HG03097 (cell line): ENCODE measurements around the gene MEGF8.
A peak's percentile ranks its signal among the peaks of the same experiment; 100 is the strongest.

Source experiments
- ATAC-seq: cut with Tn5 transposase; IDR thresholded peaks from one replicate; pipeline ENCODE4 v1.9.1; 2021; ENCODE audit not compliant: unreplicated experiment, low FRiP score

MEGF8 gene

DNA sequence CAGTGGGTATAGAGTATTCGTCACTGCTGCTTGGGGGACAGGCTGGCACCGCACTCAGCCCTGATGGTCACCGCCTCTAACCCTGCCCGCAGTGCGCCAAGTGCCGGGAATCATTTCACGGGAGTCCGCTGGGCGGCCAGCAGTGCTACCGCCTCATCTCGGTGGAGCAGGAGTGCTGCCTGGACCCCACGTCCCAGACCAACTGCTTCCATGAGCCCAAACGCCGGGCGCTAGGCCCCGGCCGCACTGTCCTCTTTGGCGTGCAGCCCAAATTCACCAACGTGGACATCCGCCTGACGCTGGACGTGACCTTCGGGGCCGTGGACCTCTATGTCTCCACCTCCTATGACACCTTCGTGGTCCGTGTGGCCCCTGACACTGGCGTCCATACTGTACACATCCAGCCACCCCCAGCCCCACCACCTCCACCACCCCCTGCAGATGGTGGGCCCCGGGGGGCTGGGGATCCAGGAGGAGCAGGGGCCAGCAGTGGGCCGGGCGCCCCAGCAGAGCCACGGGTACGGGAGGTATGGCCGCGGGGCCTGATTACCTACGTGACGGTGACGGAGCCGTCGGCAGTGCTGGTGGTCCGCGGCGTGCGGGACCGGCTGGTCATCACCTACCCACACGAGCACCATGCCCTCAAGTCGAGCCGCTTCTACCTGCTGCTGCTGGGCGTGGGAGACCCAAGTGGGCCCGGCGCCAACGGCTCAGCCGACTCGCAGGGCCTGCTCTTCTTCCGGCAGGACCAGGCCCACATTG lies 50.2 kb downstream of the MEGF8 start:
- no peak for ATAC-seq

DNA sequence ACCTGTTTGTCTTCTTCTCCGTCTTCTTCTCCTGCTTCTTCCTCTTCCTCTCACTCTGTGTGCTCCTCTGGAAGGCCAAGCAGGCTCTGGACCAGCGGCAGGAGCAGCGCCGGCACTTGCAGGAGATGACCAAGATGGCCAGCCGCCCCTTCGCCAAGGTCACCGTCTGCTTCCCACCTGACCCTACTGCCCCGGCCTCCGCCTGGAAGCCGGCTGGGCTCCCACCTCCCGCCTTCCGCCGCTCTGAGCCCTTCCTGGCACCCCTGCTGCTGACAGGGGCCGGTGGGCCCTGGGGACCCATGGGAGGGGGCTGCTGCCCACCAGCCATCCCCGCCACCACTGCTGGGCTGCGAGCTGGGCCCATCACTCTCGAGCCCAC lies 50.7 kb downstream of the MEGF8 start:
- ATAC-seq: no peak

DNA sequence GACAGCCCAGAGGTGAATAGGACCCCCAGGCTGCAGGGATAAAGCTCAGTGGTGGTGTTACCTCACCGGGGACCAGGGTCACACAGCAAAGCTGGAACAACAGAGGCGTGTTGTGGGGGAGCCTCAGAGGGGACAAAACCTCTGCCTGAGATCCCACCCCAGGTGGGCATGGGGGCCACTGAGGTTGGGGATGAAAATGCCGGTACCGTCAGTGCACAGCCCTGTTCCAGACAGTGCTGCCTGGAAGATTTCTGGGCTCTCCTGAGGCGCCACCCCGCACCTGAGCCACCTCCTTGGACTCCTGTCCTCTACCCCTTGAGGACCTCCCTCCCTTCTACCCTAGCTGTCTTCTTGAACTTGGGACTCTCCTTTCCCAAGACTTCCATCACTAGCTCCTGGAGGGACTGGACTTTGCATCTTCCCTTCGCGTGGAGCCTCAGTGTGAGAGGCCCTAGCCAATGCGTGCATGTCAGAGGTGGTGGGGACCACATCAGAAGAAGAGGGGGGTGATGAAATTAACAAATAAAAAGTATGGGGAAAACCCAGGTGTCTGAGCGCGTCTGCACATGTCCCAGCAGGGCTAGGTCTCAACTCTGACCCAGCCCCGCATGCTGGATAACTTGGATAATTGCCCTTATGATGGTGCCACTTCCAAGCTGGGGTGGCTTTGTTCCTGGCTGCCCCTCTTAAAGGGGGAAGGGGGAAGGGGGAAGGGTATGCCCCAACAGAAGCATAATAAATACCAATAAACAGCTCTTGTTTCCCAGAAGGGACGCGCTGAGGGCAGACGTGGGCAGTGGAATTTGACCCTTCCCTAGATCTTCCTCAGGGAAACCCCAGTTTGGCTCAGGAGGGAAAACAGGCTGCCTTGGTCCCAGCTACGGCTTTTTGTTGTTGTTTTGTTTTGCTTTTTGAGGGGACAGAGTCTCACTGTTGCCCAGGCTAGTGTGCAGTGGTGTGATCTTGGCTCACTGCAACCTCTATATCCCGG lies 53.1 kb downstream of the MEGF8 start:
- ATAC-seq: no peak

DNA sequence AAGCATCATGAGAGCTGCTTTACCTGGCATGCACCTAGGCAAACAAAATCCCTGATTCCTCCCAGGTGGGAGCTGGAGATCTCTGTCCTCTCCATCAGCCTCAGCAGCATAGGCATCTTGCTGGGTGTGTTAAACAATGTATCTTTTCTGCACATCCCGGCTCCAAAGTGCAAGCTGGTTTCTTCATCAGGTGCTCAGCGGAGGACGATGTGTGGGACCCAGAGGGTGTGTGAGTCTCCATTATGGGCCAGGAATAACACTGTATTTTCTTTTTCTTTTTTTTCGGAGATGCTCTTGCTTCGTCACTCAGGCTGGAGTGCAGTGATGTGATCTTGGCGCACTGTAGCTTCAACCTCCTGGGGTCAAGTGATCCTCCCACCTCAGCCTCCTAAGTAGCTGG lies 54.7 kb downstream of the MEGF8 start:
- no peak for ATAC-seq

DNA sequence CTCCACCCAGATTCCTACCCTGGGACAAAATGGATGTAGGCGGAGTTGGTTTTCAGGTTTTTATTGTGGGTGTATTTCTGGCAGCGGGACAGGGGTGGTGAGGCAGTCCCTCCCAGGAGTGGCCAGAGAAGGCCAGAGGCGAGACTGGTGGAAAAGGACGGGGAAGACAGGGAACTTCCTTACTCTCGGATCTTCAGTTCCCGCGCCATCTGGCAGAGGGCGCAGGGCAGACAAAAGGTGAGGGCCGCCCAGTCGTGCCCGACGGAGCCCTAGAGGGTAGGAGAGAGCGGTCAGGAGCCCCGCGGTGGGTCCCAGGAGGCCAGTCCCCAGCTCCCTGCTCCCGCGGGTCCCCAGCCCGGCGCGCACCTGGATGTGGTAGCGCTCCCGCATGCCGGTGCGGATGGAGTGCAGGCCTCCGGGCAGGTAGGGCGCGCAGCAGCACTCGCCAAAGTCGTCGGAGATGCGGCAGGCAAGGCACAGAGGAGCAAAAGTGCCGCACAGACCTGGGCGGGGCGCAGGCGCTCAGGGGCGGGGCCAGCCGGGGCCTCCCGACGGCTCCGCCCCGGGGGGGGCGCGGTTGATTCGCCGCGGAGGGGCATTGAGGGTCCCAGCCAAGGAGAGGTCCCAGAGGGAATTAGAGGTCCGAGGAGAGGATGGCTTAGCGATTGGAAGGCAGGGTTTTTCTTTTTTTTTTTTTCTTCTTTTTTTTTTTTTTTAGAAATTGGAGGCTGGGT lies 61.7 kb downstream of the MEGF8 start:
- no peak for ATAC-seq

DNA sequence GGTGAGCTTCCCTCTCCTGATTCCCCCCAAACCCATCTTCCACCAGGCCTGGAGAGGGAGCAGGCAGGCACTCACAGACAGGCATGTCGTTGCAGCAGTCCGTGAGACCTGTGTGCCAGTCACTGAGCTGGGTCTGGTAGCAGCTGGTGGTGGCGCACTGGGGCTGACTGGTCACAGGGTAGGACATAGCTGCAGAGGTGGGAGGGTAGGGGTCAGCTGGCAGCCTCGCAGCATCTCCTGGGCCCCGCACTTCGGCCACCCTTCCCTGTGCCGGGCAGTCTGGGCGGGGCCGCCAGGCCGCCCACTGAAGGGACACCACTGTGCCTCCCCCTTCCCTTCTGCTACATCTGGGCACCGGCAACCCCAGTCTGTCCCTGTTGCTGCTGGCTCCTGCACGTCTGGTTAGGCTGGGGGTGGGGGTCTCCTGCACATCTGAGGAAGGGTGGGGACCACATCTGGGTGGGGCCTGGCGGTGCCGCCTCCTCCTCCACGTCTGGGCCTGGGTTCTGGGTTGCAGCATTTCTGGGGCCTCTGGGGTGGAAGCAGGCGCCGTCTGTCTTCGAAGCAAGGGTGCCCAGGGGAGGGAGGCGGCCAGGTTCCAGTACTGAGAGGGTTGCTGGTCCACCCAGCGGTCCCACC lies 63.5 kb downstream of the MEGF8 start:
- no peak for ATAC-seq

DNA sequence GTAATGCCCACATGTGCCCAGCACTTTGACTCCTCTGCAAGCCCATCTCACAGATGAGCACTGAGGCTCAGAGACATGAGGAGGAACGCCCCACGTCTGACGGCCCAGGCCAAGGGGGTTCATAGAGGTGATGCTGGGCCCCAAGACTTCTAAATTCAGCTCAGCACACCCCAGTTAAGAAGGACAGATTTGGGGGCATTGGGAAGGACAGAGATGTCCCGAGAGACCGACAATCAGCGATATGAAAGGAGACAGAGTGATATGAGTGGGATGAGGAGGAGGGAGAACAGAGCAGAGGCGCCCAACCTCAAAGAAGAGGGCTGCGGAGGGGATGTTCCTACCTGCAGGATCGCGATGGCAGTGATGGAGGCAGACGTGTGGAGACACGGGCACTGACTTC lies 64.5 kb downstream of the MEGF8 start, which contains the start of gene CNFN:
CNFN (minus strand) TSS at position 399 of the 400 bp plus-strand sequence. CDS start 1,260 bp downstream, outside the sequence.
- ATAC-seq: no peak

DNA sequence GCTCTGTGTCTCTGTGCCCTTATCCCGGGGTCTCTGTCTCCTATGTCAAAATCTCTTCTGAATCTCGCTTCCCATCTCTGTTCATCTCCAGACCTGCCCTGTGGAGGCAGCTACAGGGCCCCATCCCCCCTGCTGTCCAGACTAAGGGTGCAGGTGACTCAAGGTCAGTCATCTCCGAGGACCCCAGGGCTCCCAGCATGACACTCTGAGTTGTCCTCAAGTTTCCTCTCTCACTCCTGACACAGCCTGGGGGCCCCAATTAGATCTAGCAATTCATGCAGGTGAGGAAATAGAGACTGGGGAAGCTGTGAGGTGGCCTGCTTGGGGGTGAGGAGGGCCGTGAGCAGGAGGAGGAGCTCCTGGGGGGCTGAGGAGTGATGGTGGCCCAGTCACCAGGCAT lies 66.7 kb downstream of the MEGF8 start:
- ATAC-seq: no peak

DNA sequence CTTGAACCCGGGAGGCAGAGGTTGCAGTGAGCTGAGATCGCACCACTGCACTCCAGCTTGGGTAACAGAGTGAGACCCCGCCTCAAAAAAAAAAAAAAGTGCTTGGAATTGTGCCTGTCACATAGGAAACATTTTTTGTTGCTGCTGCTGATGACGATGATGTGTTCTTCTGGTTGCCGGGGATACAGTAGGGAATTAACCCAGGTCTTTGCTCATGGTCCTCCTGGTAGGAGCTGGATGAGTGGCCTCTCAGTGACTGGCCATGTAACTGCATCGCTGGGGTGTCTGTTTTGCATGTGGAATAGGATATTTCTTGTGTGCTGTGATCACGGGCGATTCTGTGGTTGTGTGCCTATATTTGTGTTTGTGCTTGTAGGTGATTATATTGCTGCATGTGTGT lies 69.3 kb downstream of the MEGF8 start:
- ATAC-seq: no peak

DNA sequence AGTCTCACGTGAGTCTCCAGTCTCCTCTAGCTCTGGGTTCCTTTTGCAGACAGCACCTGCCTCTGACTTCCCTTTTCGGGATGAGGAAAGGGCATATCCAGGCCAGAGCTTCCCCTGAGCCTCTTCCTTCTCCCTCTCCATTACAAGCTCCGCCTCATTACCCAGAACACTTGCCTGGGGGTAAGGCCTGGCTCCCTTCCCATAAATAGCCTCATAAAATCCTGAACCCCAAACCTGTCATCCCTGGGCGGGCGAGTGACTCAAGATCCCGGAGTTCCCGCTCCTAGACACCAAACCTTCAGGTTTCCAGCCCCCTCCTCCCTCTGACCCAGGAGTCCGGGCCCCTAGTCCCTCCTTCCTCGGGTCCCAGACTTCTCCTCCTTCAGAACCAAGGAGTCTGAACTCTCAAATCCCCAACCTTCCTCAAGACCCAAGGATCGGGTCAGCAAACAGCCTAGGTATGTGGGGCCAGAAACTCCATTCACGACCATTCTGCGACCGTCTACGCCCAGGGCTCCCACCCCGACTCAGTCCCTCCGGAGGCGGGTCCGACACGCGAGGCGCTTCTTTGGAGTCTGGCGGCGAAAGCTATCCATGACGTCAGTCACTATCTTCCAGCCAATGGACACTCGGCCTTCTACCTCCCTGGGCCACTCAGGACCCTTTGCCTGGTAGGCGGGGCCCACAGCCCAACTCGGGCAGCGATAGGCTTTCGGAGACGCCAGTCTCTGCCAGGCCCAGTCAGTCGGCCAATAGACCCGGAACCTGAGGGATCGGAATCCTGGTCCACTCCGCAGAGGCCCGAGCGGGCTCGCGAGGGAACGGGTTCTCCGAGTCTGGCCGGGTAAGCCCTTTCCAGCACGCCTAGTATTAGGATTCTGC lies 71.2 kb downstream of the MEGF8 start:
- peak; percentile 90 for ATAC-seq

DNA sequence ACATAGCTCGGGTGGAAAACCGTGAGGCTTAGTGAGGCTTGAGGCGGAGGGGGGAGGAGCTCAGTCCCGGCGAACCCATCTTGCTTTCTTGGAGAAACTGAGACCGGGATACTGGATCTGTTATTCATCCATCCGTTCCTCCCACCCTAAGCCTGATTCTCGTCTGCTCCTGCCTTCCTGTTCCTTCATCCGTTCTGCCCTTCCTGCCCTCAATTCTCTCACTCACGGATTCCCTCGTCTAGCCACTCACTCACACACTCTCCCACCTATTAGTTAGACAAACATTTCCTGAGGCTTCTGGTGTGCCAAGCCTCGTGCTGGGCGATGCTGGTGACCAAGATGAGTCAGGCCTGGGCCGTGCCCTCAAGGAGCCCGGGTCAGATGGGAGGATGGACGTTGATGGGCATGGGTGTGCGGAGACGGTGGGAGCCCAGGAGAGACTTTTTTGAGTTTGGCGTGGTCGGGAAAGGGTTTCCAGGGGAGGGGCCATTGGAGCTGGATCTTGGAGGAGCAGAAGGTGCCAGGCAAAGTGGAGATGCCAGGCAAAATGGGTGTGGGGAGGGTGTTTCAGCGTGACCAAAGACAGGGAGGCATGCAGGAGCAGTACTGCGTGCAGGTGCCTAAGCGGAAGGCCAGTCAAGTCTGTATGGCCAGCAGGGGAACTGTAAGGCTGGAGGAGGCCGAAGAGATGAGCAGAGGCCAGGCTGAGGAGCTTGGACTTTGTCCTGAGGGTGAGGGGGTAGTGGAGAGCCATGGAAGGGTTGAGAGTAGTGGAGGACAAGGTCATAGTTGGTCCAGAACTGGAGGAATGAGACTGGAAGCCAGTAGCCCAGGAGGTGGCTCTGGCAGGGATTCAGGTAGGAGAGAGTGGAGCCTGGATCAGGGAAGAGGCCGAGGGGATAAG lies 72.1 kb downstream of the MEGF8 start:
- no peak for ATAC-seq

DNA sequence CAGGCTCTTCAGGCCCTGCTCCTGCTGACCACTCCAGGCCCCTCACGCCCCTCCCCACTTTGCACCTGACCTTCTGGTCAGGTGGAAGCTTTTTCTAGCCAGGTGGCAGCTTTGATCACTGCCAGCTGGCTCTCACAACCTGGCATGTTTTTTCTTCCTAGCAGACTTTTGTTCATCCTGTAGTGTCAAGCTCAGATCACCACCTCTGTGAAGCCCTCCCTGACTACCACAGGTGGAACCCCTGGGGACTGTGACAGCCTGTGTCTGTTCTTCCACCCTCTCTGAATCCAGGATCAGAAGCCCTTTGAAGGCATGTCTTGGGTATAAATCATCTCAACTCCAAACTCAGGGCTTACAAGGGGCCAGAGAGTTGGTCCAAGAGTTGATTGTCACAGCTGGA lies 75.0 kb downstream of the MEGF8 start:
- no peak for ATAC-seq

DNA sequence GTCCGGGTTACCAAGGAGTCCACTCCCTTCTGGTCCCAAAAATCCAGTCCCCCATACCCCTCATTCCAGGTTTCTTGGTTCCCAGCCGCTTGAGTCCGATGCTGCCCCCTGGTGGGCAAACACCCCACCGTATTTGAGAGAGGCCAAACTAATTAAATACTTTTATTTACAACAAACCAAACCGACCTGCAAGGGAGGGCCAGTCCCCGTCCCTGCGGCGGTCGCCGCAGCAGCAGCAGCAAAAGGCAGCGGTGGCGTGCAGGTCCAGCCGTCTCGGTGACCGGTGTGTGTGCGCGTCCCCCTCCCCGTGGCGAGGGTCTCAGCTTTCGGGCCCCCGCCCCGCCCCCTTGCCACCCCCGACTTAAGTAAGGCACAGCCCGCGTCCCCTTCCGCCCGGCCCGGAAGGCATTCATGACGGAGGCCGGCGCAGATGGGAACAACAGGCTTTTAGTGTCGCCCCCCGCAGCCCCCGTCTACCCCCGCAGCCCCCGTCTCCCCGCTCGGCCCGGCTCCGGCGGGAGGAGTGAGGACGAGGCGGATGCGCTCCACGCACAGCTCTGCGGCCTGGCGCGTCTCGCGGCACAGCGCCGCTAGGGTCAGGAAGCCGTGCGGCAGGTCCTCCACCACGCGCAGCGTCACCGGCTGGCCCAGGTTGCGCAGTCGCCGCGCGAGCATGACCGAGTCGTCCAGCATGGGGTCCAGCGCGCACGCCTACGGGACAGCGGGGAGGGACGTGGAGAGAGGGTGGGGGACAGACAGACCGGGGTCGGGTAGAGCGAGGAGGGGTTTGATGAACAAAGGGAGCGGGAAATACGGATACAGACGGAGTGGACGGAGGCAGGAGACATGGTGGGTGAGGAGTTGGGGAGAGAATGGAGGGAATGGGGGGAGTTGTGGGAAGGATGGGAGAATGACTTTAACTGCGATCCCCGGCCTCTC lies 76.2 kb downstream of the MEGF8 start:
- no peak for ATAC-seq

DNA sequence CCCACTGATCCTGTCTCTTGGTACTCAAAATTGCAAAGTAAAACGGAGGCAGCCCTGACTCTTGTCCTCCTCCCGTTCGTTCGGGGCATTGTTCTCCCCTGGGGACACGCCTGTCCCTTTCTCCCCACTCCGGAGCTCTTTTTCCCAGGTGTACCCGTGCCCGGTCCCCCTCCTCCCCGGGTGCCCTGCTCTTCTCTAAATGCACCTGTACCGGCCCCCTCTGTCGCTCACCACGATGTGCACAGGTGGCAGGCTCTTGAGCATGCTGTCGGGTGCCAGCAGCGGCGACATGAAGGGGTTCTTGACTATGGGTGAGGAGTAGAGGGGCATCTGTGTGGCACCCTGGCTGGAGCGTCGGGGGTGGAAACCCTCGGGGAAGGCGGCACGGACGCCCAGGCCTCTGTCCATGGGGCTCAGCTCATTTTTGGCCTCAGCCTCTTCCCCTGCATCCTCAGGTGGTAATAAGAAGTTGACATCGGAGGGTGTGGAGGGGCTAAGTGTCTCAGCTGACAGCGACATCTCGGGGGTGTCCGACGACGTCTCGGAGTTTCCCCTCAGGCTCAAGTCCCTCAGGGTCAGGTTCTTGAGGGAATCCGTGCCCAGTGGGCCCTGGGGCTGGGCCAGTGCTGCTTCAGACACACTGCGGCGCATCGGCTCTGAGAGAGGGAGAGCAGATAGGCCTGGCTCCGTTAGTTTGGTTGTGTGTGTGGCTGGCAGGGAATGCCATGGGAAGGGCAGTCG lies 77.1 kb downstream of the MEGF8 start:
- no peak for ATAC-seq

DNA sequence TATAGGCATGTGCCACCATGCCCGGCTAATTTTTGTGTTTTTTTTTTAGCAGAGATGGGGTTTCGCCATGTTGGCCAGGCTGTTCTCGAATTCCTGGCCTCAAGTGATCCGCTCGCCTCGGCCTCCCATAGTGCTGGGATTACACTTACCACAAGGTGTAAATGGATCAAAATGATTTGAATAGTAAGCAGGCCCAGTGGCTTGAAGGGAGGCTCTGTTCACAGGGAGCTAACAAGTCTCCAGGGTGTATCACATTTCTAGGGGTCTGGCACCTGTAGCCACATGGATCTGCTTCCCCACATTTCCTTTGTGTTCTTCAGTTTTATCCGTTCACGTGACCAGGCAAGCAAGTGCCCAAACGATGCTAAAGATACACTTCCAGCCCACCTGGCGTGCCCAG lies 78.2 kb downstream of the MEGF8 start:
- no peak for ATAC-seq

DNA sequence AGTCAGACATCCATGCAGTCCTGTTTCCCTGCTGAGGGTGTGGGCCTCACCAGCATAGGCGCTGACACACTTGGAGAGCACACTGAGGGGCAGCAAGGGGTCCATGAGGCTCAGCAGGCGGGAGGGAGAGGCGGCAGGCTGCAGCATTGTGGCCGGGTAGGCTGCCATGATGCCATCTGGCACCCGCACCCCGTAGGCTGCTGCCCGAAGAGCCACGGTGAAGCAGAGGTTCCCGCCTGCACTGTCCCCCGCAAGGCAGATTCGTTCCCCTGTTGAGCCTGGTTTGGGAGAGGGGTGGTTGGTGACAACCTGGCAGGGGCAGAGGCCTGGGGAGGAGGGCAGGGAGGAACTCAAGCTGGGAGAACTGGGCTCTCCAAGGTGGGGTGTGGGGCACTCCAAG lies 80.7 kb downstream of the MEGF8 start:
- no peak for ATAC-seq
